Fibroblast of the aortic adventitia (primary cell): ENCODE measurements around the gene MYPOP. TPM values are rescaled to one million over a fixed set of nuclear protein-coding genes. Genes with fewer than 3 reads are reported as not detected.
"Not testable (repeated sequence)": the region's sequence is repeated elsewhere in the genome, so short reads cannot be mapped to it uniquely, and the experiment has no call there.

ENCODE experiments used
- DNase-seq: peaks from one replicate; pipeline ENCODE4 v3.0.0-alpha.2; 2010; ENCODE audit warnings: low read depth
- H3K4me3 ChIP-seq: 2 replicates; pipeline ENCODE4 v1.5.1; 2011; ENCODE audit warnings: low read depth, mild to moderate bottlenecking, control low read depth, low read length, moderate library complexity
- CTCF ChIP-seq: IDR thresholded peaks from 2 replicates; pipeline ENCODE4 v1.5.1; 2011; ENCODE audit warnings: mild to moderate bottlenecking, low read length, control low read depth, inconsistent platforms; ENCODE audit not compliant: insufficient read depth
- total RNA-seq: library from RNA; depleted of rRNA; stranded (reverse); fragments of >200 nt; gene quantifications from 2 replicates; pipeline ENCODE4 v1.2.3, GENCODE V29; 2012; ENCODE audit warnings: low replicate concordance

Gene MYPOP
- total RNA-seq, 1 donor: 2.4 TPM

GRCh38 chr19:45900738-45901431 lies 1.5 kb downstream of the MYPOP start:
- H3K4me3 ChIP-seq: peak overlapping the region; percentile 84
- no peak for TF ChIP-seq CTCF
- no peak for DNase-seq

- no peak for DNase-seq
- no peak for TF ChIP-seq CTCF
- no peak overlapping the region for H3K4me3 ChIP-seq
Measured at GRCh38 chr19:45899919-45900589, 2.4 kb downstream of the MYPOP start.

- H3K4me3 ChIP-seq: no peak overlapping the region
- DNase-seq: no peak
- no peak for TF ChIP-seq CTCF
Measured at GRCh38 chr19:45899253-45899652, 3.2 kb downstream of the MYPOP start.

GRCh38 chr19:45897261-45897812 lies 5.1 kb downstream of the MYPOP start:
- no peak for TF ChIP-seq CTCF
- no peak for DNase-seq
- H3K4me3 ChIP-seq: no peak overlapping the region

GRCh38 chr19:45895983-45896599 lies 6.3 kb downstream of the MYPOP start:
- not testable (repeated sequence) for DNase-seq, H3K4me3 ChIP-seq

GRCh38 chr19:45895519-45895972 lies 6.9 kb downstream of the MYPOP start:
- TF ChIP-seq CTCF: no peak
- H3K4me3 ChIP-seq: no peak overlapping the region
- DNase-seq: no peak

GRCh38 chr19:45890877-45891276 lies 11.5 kb downstream of the MYPOP start:
- H3K4me3 ChIP-seq: no peak overlapping the region
- no peak for DNase-seq
- TF ChIP-seq CTCF: no peak
